Thyroid gland (tissue), 4 donors: Measurements from ENCODE around the gene POMGNT2. TPM values are rescaled to one million over a fixed set of nuclear protein-coding genes. Genes with fewer than 3 reads are reported as not detected.

Experiments
- DNase-seq, 2 donors: peaks; one replicate each; pipeline ENCODE4 v3.0.0-alpha.2; 2019
- H3K27ac ChIP-seq, 3 donors: fragments of 200-600 bp; sonication (generic); 1 replicate in 2 of 3; 2 replicates in 1 of 3; pipeline ENCODE4 v1.5.1; 2016 to 2019; ENCODE audit warnings: mild to moderate bottlenecking in 1 of 3, moderate library complexity in 1 of 3
- H3K27me3 ChIP-seq: fragments of 200-600 bp; sonication (generic); one replicate; pipeline ENCODE4 v1.5.1; 2019
- H3K36me3 ChIP-seq, 2 donors: fragments of 200-600 bp; sonication (generic); one replicate each; pipeline ENCODE4 v1.5.1; 2016 to 2019
- H3K4me1 ChIP-seq, 2 donors: fragments of 200-600 bp; sonication (generic); one replicate each; pipeline ENCODE4 v1.5.1; 2017 to 2019
- H3K4me3 ChIP-seq, 3 donors: fragments of 200-600 bp; sonication (generic); replicated peaks in 1 of 3; 1 replicate in 2 of 3; 2 replicates in 1 of 3; pipeline ENCODE4 v1.5.1; 2016; ENCODE audit warnings: mild to moderate bottlenecking in 1 of 3
- H3K9me3 ChIP-seq: fragments of 200-600 bp; sonication (generic); one replicate; pipeline ENCODE4 v1.5.1; 2017
- CTCF ChIP-seq, 6 experiments: fragments of 200-600 bp in 3 of 6; fragments of 450-650 bp in 3 of 6; sonication (generic) in 3 of 6; IDR thresholded peaks; one replicate each; pipeline ENCODE4 v1.5.1; 2016 to 2019; ENCODE audit warnings: antibody characterized with exemption in 6 of 6, mild to moderate bottlenecking in 2 of 6, inconsistent platforms in 1 of 6, moderate library complexity in 1 of 6
- POLR2A ChIP-seq, 2 donors: fragments of 450-650 bp; IDR thresholded peaks; one replicate each; pipeline ENCODE4 v1.6.1; 2017; ENCODE audit warnings: antibody characterized with exemption in 2 of 2, mild to moderate bottlenecking in 2 of 2, moderate library complexity in 1 of 2
- WGBS, 2 donors: methylation state at CpG; one replicate each; pipeline ENCODE4 v1.1.5; 2017; 5-methylcytosine and 5-hydroxymethylcytosine counted together
- intact Hi-C: fragments of 100-400 bp; cut with DNase I; formaldehyde crosslinking; loops from one replicate; pipeline ENCODE4 v1.15.1; 2023
- total RNA-seq, 4 donors: library from RNA; depleted of rRNA; stranded (reverse); fragments of >200 nt; gene quantifications; one replicate each; pipeline ENCODE4 v1.2.3, GENCODE V29; 2016

Gene POMGNT2
- total RNA-seq, 4 donors from 2014 or later: 17.1 to 30.1 (median 23.5) TPM

DNA sequence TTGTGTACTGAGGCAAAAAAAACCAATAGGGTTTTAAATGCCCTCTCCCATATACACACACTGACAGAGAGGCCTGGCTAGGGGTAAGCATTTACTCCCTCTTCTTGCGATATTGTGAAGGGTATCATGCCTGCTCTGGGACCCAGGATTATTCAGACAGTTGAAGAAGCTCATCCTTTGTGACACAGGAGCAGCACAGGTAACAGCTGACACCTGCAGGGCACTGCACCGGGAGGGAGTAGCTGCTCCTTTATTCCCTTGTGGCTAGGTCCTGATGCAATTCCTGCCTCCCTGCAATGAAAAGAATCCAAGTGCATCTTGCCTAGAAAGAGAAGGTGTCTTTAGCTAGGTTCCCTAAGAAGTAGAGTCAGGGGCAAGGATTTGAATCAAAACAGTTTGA, 23.4 kb downstream of the POMGNT2 start:
- no peaks in the 10 kb centered on the region for H3K27me3 ChIP-seq
- no peak for DNase-seq
- intact Hi-C loops: no loop called here
- TF ChIP-seq CTCF (IDR thresholded peaks at IDR 0.05) (no peak), POLR2A (IDR thresholded peaks at IDR 0.05) (no peak)
- H3K4me3 ChIP-seq: no peak overlapping the region
- 94% methylated on average over 2 of the region's 2 CpGs for WGBS, 2 donors
- H3K9me3 ChIP-seq: no peaks in the 10 kb centered on the region
- H3K27ac ChIP-seq: no peak overlapping the region
- H3K36me3 ChIP-seq: peaks cover 11 to 18% of the 10 kb centered on the region in 2 donors
- H3K4me1 ChIP-seq: no peaks in the 10 kb centered on the region

DNA sequence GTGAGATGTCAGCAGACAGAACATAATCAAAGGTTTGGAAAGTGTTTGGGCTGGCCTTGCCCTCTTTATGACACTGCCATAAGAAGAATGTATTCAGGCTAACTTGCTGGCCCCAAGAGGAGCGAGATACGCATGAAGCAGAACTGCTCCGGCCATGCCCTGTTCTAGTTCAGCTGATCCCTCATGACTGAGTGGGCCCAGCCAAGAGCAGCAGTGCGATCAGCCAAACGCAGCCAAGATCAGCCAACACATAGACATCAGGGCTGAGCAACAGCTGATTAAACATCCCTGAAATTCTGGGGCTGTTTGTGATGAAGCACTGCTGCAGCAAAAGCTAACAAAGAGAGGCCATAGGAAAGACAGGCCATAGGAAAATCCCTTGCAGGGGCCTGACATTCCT, 24.1 kb downstream of the POMGNT2 start:
- DNase-seq: no peak
- H3K36me3 ChIP-seq: peaks cover 11 to 18% of the 10 kb centered on the region in 2 donors

GRCh38 chr3:43080726-43081568, 24.9 kb downstream of the POMGNT2 start:
- H3K36me3 ChIP-seq: peaks cover 11 to 18% of the 10 kb centered on the region in 2 donors
- no peaks in the 10 kb centered on the region for H3K27me3 ChIP-seq
- no peaks in the 10 kb centered on the region for H3K4me1 ChIP-seq
- intact Hi-C loops: no loop called here
- 94 to 97% methylated on average over 34 to 36 of the region's 40 CpGs for WGBS, 2 donors
- H3K4me3 ChIP-seq: no peak overlapping the region
- TF ChIP-seq CTCF (IDR thresholded peaks at IDR 0.05) (no peak), POLR2A (IDR thresholded peaks at IDR 0.05) (no peak)
- H3K27ac ChIP-seq: no peak overlapping the region
- no peaks in the 10 kb centered on the region for H3K9me3 ChIP-seq
- DNase-seq: no peak

More for the DNA sequence above, 24.1 kb downstream of the POMGNT2 start:
- 84 to 87% methylated on average over 5 of the region's 5 CpGs for WGBS, 2 donors
- intact Hi-C loops: no loop called here
- H3K4me3 ChIP-seq: no peak overlapping the region
- TF ChIP-seq POLR2A (IDR thresholded peaks at IDR 0.05): no peak
- no peak overlapping the region for H3K27ac ChIP-seq
- H3K9me3 ChIP-seq: no peaks in the 10 kb centered on the region
- H3K27me3 ChIP-seq: no peaks in the 10 kb centered on the region
- H3K4me1 ChIP-seq: no peaks in the 10 kb centered on the region

GRCh38 chr3:43079536-43080332, 26.1 kb downstream of the POMGNT2 start:
- no peak overlapping the region for H3K4me3 ChIP-seq
- 94 to 98% methylated on average over 28 of the region's 31 CpGs for WGBS, 2 donors
- TF ChIP-seq POLR2A (IDR thresholded peaks at IDR 0.05): no peak
- no peak for TF ChIP-seq CTCF (IDR thresholded peaks at IDR 0.05)
- no peaks in the 10 kb centered on the region for H3K9me3 ChIP-seq
- peaks cover 11 to 18% of the 10 kb centered on the region in 2 donors for H3K36me3 ChIP-seq
- H3K27ac ChIP-seq: no peak overlapping the region
- no peaks in the 10 kb centered on the region for H3K4me1 ChIP-seq
- DNase-seq: no peak
- intact Hi-C loops: no loop called here
- H3K27me3 ChIP-seq: no peaks in the 10 kb centered on the region

DNA sequence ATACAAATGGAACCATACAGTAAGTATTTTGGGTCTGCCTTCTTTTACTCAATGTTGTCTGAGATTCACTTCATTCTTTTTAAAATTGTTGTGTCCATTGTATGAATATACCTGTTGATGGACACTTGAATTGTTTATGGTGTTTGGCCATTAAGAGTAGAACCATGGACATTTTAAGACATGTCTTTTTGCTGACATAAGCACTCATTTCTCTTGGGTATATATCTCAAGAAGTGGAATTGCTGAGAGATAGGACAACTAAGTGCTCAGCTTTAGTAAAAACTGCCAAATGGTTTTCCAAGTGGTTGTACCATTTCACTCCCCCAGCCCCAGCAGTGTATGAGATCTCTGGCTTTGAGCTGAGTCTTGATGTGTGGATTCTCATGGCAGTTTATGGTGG, 28.2 kb downstream of the POMGNT2 start:
- Histone ChIP-seq H3K27me3 (no peaks in the 10 kb centered on the region), H3K9me3 (no peaks in the 10 kb centered on the region), H3K36me3 (peaks cover 11 to 18% of the 10 kb centered on the region in 2 donors), H3K4me1 (no peaks in the 10 kb centered on the region), H3K4me3 (no peak overlapping the region), H3K27ac (no peak overlapping the region)
- intact Hi-C loops: no loop called here
- DNase-seq: no peak
- TF ChIP-seq POLR2A (IDR thresholded peaks at IDR 0.05) (no peak), CTCF (IDR thresholded peaks at IDR 0.05) (no peak)
